GDM1 (cell line): ENCODE results near the gene FBXO17.
"Not testable (repeated sequence)": the region's sequence is repeated elsewhere in the genome, so short reads cannot be mapped to it uniquely, and the experiment has no call there.

Experiments
- DNase-seq: peaks from one replicate; lab custom pipeline; 2025; lab: John Stamatoyannopoulos, UW

The FBXO17 gene, protein sequence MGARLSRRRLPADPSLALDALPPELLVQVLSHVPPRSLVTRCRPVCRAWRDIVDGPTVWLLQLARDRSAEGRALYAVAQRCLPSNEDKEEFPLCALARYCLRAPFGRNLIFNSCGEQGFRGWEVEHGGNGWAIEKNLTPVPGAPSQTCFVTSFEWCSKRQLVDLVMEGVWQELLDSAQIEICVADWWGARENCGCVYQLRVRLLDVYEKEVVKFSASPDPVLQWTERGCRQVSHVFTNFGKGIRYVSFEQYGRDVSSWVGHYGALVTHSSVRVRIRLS

DNA sequence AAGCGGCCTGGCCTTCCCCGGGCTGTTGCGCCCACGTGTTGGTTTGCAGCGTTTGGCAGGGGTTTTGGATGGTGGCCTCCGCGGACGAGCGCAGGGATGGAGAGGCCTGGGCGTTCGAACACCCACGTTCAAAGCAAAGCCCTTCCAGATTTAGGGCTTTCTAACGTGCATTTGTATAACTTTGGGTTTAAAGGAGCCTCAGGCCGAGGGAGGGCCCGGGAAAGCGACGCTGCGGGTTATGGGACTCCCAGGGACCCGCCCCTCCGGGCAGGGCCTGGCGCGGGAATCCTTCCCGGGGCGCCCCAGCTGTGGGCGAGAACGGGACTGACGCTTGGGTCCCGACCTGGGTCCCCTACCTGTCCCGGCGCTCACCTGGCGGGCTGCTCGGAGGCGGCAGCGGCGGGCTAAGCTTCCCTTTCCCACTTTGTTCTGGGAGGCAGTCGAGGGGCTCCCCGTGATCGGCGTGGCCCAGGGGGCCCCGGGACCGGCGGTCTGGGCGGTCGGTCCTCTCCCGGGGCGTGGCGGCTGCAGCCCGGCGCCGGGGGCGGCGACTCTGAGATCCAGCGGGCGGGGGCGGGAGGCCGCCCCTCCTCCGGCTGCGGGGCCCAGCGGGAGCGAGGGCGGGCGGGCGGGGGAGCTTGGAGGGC is at the start of gene FBXO17:
Gene FBXO17 (minus strand): TSS at position 529 of the 647 bp plus-strand sequence. CDS start 25,423 bp downstream, outside the sequence.
- DNase-seq: no peak

DNA sequence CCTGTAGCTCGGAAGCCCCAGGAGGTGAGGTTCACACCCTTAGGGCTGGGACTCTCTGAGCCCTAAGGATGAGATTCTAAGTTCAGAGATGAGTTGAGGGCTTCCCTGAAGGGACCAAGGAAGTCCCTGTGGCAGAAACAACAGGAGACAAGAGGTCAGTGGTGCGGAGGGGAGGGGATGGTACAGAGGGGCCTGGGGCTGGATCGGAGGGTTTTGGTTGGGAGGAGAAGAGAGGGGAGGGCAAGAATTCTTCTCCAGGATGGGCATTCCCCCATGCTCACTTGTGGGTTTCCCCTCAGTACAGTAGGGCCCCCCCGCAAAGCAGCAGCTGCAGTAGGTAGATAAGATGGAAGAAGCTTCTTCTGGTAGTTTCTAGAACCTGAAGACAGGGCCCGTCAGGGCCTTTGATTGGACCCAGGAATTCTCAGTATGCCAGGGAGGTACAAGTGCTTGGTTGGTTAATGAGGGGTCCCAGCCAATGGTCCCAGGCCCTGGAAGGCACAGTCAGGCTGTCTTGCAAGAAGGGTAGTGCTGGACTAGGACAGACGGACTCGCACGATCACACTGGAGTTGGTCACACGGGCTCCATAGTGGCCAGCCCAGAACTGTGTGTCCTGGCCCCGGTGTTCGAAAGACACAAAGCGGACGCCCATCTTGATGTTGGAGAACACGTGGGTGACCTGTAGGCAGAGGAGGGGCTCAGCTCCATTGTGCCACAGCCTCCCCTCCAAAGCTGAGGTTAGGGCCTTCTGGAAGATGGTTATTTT is 49.5 kb upstream of the FBXO17 start:
- DNase-seq: no peak

DNA sequence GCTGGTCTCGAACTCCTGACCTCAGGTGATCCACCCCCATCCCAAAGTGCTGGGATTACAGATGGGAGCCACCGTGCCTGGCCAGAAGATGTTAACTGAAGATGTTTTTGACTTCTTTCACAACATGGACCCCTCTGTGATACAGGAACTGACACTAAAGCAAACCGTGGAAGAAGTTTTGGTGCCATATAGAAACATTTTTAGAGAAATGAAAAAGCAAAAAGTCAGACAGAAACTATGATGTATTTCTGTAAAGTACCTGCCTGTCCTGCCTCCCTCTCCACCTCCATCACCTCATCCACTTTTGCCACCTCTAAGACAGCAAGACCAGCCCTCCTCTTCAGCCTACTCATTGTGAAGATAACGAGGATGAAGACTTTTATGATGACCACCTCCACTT is 45.5 kb upstream of the FBXO17 start:
- no peak for DNase-seq

DNA sequence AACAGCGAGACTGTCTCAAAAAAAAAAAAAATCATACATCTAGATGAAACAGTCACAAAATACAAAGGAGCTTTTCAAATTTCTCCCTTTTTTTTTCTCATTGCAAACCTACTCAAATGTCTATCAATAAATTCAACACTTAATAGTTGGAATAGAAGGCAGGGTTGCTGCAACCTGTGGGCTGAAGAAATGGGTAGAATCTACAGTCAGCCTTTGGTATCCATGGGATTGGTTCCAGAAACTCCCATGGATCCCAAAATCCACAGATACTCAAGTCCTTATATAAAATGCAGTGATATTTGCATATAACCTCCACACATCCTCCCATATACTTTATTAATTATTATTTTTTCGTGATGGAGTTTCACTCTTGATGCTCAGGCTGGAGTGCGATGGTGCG is 42.1 kb upstream of the FBXO17 start:
- DNase-seq: no peak

DNA sequence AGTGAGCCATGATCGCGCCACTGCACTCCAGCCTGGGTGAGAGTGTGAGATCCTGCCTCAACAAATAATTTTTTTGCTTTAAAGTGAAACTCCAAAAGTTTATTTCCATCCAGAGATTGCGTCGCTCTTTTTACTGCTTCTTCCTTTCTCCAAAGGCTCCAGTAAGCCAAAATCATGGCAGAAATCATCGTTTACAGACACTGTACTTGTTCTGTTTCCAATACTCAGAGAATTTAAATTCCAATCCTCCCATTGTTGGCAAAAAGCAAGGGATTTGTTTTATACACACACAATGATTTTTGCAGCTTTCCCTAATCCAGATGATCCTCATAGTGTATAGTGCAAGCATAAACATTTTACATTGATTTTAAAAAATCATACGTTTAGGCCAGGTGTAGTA is 41.5 kb upstream of the FBXO17 start:
- no peak for DNase-seq

DNA sequence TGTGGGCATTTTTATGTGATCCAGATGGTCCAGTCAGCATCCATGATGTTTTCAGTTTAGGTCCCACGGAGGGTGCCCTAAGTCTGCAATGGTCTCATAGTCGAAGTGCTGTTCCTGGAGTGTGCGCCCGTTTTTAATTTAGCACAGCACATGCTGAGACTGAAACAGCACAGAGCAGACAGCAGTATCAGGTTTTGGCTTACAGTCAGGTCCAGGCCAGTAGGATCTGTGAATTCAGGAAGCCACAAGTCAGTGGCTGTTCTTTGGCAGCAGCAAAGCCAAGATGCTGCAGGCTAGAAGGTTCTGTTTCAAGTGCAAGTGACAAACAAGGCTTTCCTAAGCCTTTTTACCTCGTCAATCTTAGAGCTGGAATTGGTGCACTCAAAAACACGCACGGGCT is 38.5 kb upstream of the FBXO17 start:
- DNase-seq: no peak

DNA sequence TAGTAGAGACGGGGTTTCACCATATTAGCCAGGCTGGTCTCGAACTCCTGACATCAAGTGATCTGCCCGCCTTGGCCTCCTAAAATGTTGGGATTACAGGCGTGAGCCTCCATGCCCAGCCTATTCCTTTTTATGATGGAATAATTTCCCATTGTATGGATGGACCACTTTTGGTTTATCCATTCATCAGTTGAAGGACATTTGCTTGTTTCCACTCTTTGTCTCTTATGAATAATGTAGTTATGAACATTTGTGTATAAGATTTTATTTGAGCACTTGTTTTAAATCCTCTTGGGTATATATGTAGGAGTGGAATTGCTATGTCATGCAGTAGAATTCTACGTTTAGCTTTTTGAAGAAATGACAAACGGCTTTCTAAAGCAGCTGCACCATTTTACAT is 33.5 kb upstream of the FBXO17 start:
- no peak for DNase-seq

DNA sequence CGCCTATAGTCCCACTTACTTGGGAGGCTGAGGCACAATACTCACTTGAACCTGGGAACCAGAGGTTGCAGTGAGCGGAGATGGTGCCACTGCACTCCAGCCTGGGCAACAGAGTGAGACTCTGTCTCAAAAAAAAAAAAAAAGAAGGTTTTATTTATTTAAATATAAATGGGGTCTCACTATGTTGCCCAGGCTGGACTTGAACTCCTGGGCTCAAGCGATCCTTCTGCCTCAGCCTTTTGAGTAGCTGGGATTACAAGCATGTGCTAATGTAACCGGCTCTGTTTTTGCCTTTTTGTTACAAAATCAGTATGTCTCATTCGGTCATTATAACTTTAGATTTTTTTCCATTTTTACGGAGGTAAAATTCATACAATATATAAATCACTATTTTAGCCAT is 32.6 kb upstream of the FBXO17 start:
- DNase-seq: no peak

DNA sequence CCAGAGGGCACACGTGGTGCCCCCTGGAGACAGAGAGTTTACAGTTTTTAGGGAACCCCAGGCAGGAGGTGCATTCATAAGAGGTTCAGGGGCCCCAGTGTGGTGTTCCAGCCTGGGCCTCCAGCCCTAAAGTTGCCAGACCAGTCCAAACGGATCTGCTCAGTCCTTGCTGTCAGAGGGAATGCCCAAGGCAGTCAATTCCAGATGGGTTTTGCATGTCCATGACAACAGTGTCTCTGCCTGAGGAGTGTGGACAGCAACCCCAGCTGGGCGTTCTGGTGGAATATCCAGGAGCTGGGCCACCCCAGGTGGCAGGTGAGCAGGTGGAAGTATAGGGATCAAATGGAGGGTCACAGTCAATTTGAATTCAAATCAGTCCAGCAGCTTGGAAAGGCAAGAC is 31.6 kb upstream of the FBXO17 start:
- no peak for DNase-seq

DNA sequence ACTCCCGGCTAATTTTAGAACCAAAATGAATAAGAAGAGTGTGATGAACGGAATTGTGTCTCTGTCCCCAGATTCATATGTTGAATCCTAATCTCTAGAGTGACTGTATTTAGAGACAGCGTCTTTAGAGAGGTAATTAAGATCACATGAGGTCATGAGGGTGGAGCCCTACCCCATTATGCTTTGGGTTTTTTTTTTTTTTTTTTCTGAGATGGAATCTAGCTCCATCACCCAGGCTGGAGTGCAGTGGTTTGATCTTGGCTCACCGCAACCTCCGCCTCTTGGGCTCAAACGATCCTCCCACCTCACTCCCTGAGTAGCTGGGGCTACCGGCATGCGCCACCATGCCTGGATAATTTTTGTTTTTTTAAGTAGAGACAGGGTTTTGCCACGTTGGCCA is 28.9 kb upstream of the FBXO17 start:
- DNase-seq: no peak

DNA sequence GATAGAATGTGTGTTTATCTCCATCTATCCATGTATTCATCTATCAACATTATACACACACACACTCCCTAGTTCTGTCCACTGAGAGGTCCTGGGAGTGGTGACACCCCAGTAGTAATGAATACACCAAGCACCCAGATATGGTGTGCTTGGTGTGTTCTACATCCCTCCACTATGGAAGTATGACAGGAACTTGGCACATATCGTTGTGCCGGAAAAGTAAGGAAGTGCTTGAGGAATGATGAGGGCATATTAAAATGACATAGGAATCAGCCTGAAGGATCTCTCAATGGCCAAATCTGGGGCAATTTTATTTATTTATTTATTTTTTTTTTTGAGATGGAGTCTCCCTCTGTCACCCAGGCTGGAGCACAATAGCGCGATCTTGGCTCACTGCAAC is 28.3 kb upstream of the FBXO17 start:
- no peak for DNase-seq

DNA sequence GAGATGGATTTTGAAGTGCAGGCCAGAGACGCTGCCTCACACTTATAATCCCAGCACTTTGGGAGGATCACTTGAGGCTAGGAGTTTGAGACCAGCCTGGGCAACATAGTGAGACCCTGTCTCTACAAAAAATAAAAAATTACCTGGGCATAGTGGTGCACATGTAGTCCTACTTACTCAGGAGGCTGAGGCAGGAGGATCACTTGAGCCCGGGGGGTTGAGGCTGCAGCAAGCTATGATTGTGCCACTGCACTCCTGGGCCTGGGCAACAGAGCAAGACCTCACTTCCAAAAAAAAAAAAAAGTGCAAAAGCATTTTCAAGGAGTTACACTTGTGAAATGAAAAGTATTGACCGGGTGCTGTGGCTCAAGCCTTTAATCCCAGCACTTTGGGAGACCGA is 27.6 kb upstream of the FBXO17 start:
- DNase-seq: no peak

DNA sequence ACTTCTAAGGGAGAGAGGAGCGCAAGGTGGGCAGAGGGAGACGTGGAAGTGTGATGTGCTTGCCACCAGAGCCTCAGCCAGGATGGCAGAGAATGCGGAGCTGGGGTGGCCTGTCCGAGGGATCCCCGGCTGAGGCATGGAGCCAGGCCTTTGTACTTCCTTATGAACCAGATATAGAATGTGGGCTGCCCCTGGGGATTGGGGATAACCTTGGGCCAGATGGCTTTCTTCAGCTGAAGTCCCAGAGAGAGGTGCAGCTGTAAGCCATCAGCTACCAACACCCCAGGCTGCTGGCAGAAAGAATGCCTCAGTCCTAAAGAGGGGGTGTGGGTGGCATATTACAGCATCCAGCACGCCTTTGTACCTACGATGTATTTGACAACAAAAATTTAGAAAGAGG is 25.5 kb upstream of the FBXO17 start:
- DNase-seq: no peak

DNA sequence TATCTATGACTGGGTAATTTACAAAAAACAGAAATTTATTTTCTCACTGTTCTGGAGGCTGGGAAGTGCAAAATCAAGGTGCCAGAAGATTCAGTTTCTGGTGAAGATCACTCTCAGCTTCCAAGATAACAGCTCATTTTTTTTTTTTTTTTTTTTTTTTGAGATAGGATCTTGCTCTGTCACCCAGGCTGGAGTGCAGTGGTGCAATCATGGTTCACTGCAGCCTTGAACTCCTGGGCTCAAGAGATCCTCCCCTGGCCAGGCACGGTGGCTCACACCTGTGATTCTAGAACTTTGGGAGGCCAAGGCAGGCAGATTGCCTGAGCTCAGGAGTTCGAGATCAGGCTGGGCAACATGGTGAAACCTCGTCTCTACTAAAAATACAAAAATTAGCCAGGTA is 22.0 kb upstream of the FBXO17 start:
- not testable (repeated sequence) for DNase-seq

DNA sequence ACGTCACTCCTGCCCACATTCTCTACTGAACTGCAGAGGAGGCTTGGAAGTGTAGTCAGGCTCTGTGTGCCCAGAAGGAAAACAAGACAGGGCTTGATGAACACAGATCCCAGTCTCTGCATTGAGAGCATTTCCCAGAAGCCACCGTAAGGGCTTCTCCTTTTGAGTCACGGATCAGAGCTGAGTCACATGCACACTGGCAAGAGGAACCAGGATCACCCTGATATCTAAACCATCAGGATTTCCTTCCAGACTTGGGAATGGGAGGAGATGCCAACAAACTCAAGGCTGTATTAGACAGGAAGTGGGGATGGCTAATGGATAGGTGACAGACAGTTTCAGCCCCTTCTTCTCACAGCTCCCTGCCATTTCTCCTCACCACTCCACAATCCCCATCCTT is 17.7 kb upstream of the FBXO17 start:
- DNase-seq: no peak

DNA sequence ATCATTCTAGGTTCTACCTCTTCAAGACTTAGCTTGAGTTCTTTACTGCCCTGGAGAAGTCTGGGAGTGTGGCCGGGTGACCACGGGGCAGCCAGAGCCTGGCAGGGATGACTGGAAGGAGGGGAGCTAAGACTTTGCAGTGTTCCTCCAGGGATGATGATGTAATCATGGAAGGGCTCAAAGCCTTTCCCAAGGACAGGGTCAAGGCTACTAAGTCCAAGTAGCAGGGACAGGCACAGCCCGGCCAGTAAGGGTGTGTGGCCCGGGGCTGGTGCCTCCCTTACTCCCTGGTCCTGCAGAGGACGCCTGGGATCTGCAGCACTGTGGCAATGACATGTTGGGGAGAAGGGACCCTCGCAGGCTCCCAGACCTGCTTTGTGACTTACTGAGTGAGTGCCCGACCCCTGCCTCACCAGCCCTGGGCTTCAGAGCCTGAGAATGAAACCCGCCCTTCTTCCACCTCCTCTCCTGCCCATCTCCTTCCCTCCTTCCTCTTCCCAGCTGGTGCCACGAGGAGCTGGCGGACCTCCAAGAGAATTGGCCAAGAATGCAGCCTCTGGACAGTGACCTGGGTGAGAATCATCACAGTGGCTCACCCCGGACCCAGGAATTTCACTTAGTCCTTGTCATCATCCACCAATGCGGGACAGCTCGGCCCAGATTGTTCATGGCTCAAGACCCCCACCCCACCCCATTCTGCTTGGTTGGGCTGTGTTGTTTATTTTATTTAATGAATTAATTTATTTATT is 15.6 kb upstream of the FBXO17 start:
- no peak for DNase-seq

DNA sequence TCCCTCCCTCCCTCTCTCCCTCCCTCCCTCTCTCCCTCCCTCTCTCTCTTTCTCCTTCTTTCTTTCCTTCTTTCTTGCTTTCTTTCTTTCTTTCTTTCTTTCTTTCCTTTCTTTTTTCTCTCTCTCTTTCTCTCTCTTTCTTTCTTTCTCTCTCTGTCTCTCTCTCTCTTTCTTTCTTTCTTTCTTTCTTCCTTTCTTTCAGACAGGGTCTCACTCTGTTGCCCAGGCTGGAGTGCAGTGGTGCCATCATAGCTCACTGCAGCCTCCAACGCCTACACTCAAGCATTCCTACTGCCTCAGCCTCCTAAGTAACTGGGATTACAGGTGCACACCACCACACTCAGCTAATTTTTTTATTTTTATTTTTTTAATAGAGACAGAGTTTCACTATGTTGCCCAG is 14.1 kb upstream of the FBXO17 start:
- DNase-seq: not testable (repeated sequence)

DNA sequence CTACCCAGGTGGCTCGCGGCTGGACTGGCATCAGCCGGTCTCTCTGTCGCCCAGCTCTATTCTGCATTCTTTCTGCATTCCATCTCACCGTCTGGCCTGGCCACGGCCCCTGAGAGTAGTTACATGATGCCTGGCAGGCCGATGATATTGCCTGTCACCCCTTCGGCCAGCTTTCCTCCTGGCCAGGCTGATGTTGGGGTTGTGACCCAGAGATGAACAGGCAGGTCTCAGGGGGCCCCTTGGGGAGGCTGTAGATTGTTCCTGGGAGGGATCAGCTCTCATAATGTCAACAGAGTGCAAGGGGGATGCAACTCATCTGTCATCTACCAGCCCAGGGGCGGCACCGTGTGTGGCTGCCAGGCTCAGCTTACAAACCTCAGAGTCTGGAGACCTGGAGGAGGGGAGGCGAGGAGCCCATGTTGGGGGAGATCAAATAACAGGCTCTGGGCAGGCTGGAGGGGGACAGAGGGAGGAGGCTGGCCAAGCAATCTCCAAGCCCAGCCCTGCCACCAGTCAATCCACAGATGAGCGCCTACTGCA is 13.6 kb upstream of the FBXO17 start:
- DNase-seq: no peak

DNA sequence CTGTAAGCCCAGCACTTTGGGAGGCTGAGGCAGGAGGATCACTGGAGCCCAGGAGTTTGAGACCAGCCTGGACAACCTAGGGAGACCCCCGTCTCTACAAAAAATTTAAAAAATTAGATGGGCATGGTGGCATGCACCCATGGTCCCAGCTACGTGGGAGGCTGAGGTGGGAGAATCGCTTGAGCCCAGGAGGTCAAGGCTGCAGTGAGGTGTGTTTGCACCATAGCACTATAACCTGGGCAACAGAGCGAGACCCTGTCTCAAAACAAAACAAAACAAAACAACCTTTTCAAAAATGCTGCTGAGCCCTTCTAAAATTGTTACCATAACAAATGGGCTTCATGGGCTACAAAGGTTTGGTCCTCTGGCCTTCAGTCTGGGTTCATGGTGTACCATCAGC is 13.1 kb upstream of the FBXO17 start:
- not testable (repeated sequence) for DNase-seq

DNA sequence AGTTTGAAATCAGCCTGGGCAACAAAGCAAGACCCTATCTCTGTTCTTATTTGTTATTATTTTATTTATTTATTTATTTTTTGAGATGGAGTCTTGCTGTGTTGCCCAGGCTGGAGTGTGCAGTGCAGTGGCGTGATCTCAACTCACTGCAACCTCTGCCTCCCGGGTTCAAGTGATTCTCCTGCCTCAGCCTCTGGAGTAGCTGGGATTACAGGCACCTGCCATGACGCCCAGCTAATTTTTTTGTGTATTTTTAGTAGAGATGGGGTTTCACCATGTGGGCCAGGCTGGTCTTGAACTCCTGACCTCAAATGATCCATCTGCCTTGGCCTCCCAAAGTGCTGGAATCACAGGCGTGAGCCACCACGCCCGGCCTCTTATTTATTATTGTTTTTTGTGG is 12.2 kb upstream of the FBXO17 start:
- DNase-seq: not testable (repeated sequence)

DNA sequence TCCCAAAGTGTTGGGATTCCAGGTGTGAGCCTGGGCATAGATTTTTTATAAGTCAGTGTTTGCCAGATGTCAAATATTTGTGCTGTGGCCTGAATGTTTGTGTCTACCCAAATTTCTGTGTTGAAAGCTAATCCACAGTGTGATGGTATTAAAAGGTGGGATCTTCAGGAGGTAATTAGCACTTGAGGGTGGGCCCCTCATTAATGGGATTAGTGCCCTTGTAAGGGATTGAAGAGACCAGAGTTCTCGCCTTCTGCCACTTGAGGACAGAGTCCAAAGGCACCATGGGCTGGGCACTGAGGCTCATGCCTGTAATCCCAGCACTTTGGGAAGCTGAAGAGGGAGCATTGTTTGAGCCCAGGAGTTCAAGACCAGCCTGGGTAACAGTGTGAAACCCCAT is 9.7 kb upstream of the FBXO17 start:
- no peak for DNase-seq
